Thyroid gland (tissue), 4 donors: Measurements from ENCODE around the gene KCNA5. TPM values are rescaled to one million over a fixed set of nuclear protein-coding genes. Genes with fewer than 3 reads are reported as not detected.

Experiments used
- DNase-seq, 2 donors: peaks; one replicate each; pipeline ENCODE4 v3.0.0-alpha.2; 2019
- H3K27ac ChIP-seq, 3 donors: fragments of 200-600 bp; sonication (generic); 1 replicate in 2 of 3; 2 replicates in 1 of 3; pipeline ENCODE4 v1.5.1; 2016 to 2019; ENCODE audit warnings: mild to moderate bottlenecking in 1 of 3, moderate library complexity in 1 of 3
- H3K27me3 ChIP-seq: fragments of 200-600 bp; sonication (generic); one replicate; pipeline ENCODE4 v1.5.1; 2019
- H3K36me3 ChIP-seq, 2 donors: fragments of 200-600 bp; sonication (generic); one replicate each; pipeline ENCODE4 v1.5.1; 2016 to 2019
- H3K4me1 ChIP-seq, 2 donors: fragments of 200-600 bp; sonication (generic); one replicate each; pipeline ENCODE4 v1.5.1; 2017 to 2019
- H3K4me3 ChIP-seq, 3 donors: fragments of 200-600 bp; sonication (generic); replicated peaks in 1 of 3; 1 replicate in 2 of 3; 2 replicates in 1 of 3; pipeline ENCODE4 v1.5.1; 2016; ENCODE audit warnings: mild to moderate bottlenecking in 1 of 3
- H3K9me3 ChIP-seq: fragments of 200-600 bp; sonication (generic); one replicate; pipeline ENCODE4 v1.5.1; 2017
- CTCF ChIP-seq, 6 experiments: fragments of 200-600 bp in 3 of 6; fragments of 450-650 bp in 3 of 6; sonication (generic) in 3 of 6; IDR thresholded peaks; one replicate each; pipeline ENCODE4 v1.5.1; 2016 to 2019; ENCODE audit warnings: antibody characterized with exemption in 6 of 6, mild to moderate bottlenecking in 2 of 6, inconsistent platforms in 1 of 6, moderate library complexity in 1 of 6
- POLR2A ChIP-seq, 2 donors: fragments of 450-650 bp; IDR thresholded peaks; one replicate each; pipeline ENCODE4 v1.6.1; 2017; ENCODE audit warnings: antibody characterized with exemption in 2 of 2, mild to moderate bottlenecking in 2 of 2, moderate library complexity in 1 of 2
- WGBS, 2 donors: methylation state at CpG; one replicate each; pipeline ENCODE4 v1.1.5; 2017; 5-methylcytosine and 5-hydroxymethylcytosine counted together
- intact Hi-C: fragments of 100-400 bp; cut with DNase I; formaldehyde crosslinking; loops from one replicate; pipeline ENCODE4 v1.15.1; 2023
- total RNA-seq, 4 donors: library from RNA; depleted of rRNA; stranded (reverse); fragments of >200 nt; gene quantifications; one replicate each; pipeline ENCODE4 v1.2.3, GENCODE V29; 2016

The KCNA5 gene
- 1 to 10 TPM in 1 of 4 donors, under 1 TPM in 3; 0.40 to 1.0 (median 0.76) TPM for total RNA-seq

GRCh38 chr12:5043589-5044419 lies at the start of gene KCNA5:
TSS of gene KCNA5 (plus strand) at chr12:5043879. CDS start at chr12:5044148, 269 bp downstream.
- TF ChIP-seq POLR2A (IDR thresholded peaks at IDR 0.05): no peak
- TF ChIP-seq CTCF (IDR thresholded peaks at IDR 0.05): no peak
- Histone ChIP-seq H3K36me3 (no peaks in the 10 kb centered on the region), H3K9me3 (no peaks in the 10 kb centered on the region), H3K27ac (no peak within 1 kb of the TSS), H3K27me3 (no peaks in the 10 kb centered on the region), H3K4me3 (no peak within 1 kb of the TSS), H3K4me1 (peaks cover 0 to 9% of the 10 kb centered on the region in 2 donors)
- intact Hi-C loops: no loop called here
- 3 to 5% methylated on average over 20 to 21 of the region's 68 CpGs for WGBS, 2 donors
- peak; percentile 37 to 42 for DNase-seq

- Histone ChIP-seq H3K9me3 (no peaks in the 10 kb centered on the region), H3K27ac (no peak overlapping the region), H3K27me3 (no peaks in the 10 kb centered on the region), H3K4me1 (no peaks in the 10 kb centered on the region), H3K36me3 (no peaks in the 10 kb centered on the region), H3K4me3 (no peak overlapping the region)
- intact Hi-C loops: no loop called here
- no peak for DNase-seq
- no peak for TF ChIP-seq CTCF (IDR thresholded peaks at IDR 0.05)
- no peak for TF ChIP-seq POLR2A (IDR thresholded peaks at IDR 0.05)
- WGBS, 2 donors: 77 to 81% methylated on average over 4 of the region's 4 CpGs
Measured at GRCh38 chr12:4994622-4995021, 49.1 kb upstream of the KCNA5 start.

DNA sequence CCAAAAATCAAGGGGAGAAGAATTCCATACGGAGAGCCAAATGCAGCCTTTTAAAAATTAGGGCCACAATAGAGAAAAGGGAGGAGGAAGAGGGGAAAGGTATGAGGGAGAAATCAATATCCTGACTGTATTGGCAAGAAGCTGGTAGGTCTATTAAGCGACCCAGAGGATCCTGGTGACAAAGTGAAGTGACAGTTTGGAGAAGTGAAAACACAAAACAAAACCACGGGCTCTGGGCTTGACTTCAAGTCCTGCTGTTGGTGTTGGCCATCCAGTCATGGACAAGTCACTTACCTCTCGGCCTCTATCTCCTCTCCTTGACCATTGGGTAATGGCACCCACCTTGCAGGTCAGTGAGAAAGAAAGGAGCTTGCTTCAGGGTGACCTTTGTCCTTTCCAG lies 47.0 kb upstream of the KCNA5 start:
- Histone ChIP-seq H3K36me3 (no peaks in the 10 kb centered on the region), H3K27me3 (no peaks in the 10 kb centered on the region), H3K4me1 (no peaks in the 10 kb centered on the region), H3K9me3 (no peaks in the 10 kb centered on the region), H3K4me3 (no peak overlapping the region), H3K27ac (no peak overlapping the region)
- TF ChIP-seq POLR2A (IDR thresholded peaks at IDR 0.05): no peak
- no peak for TF ChIP-seq CTCF (IDR thresholded peaks at IDR 0.05)
- intact Hi-C loops: no loop called here
- 81 to 85% methylated on average over 4 of the region's 4 CpGs for WGBS, 2 donors
- DNase-seq: no peak

DNA sequence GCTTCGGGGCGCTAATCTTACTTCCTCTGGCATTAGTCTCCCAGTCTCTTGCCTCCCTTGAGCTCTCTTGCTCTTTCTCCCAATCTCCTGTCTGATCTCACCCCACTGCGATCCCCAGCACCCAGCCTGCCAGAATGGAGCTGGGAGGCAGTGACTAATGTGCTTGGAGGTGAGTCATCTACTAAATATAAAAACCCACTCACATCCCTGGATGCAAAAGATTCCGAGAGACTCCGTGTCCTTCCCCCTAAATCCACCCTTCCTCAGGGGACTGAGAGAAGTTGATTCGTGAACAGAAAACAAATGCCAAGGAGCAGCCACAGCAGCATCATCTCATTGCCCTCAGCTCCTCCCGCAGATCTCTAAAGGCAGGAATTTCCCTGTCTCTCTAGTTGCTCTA lies 45.7 kb upstream of the KCNA5 start:
- no peaks in the 10 kb centered on the region for H3K4me1 ChIP-seq
- intact Hi-C loops: no loop called here
- no peak for TF ChIP-seq CTCF (IDR thresholded peaks at IDR 0.05)
- no peak for TF ChIP-seq POLR2A (IDR thresholded peaks at IDR 0.05)
- H3K27me3 ChIP-seq: no peaks in the 10 kb centered on the region
- WGBS, 2 donors: 71 to 73% methylated on average over 7 of the region's 7 CpGs
- no peak for DNase-seq
- no peaks in the 10 kb centered on the region for H3K36me3 ChIP-seq
- H3K27ac ChIP-seq: no peak overlapping the region
- no peak overlapping the region for H3K4me3 ChIP-seq
- no peaks in the 10 kb centered on the region for H3K9me3 ChIP-seq

DNA sequence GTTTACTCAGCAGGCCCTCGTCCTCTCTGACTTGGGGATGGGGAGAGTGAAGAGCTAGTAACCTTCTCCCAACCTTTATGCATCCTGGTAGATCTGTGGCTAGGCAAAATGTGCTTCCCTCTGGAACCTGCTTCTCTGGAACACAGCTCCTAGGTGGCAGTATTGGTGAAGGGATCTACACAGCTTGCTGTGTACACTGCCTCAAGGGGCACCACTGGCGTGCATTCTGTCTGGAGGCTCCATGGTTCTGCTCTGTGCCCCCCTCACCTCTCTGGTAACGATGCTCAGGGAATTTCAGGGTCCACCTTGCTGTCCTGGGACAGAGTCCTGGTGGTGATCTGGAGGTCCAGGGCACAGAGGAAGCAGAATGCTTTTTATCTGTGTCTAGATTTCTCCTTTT lies 43.5 kb upstream of the KCNA5 start:
- 73 to 100% methylated on average over 1 to 3 of the region's 3 CpGs for WGBS, 2 donors

More for the DNA sequence above, 43.5 kb upstream of the KCNA5 start:
- Histone ChIP-seq H3K27ac (no peak overlapping the region), H3K27me3 (no peaks in the 10 kb centered on the region), H3K36me3 (no peaks in the 10 kb centered on the region), H3K4me1 (no peaks in the 10 kb centered on the region), H3K4me3 (no peak overlapping the region), H3K9me3 (no peaks in the 10 kb centered on the region)
- TF ChIP-seq CTCF (IDR thresholded peaks at IDR 0.05): no peak
- TF ChIP-seq POLR2A (IDR thresholded peaks at IDR 0.05): no peak
- intact Hi-C loops: loop anchor here (5.0 kb wide), 1 partner anchor 143 kb away; no protein-coding TSS in a partner anchor
- no peak for DNase-seq
